ENCODE data around the gene RTN4. TPM values are rescaled to one million over a fixed set of nuclear protein-coding genes. Genes with fewer than 3 reads are reported as not detected.

RTN4 gene
- polyA plus RNA-seq, 1 donor (not counting 4 experiments of a cell fraction or from before 2014, with no cell fraction given), result 406 TPM

- H3K36me3 ChIP-seq (ENCODE audit: control insufficient read depth in 2 of 2, extremely low read depth in 1 of 2, insufficient read depth in 2 of 2, low read length in 2 of 2), result no peaks in the 10 kb centered on the region
- no peaks in the 10 kb centered on the region for H3K79me2 ChIP-seq (ENCODE audit: control insufficient read depth, insufficient read depth, low read length)
- H3K4me1 ChIP-seq (ENCODE audit: control insufficient read depth, extremely low read depth, insufficient read depth, low read length), result peaks cover 10% of the 10 kb centered on the region
- H3K9me1 ChIP-seq (ENCODE audit: control insufficient read depth, extremely low read depth, insufficient read depth, low read length), result no peaks in the 10 kb centered on the region
- no peak overlapping the region for H3K4me3 ChIP-seq (ENCODE audit: control insufficient read depth in 2 of 3, extremely low read depth in 1 of 3, insufficient read depth in 2 of 3, low read depth in 1 of 3, low read length in 3 of 3)
- H3K9me3 ChIP-seq (ENCODE audit: control insufficient read depth, low read depth, low read length), result no peaks in the 10 kb centered on the region
- H2AFZ ChIP-seq (ENCODE audit: control insufficient read depth, low read length), result no peak overlapping the region
- H3K27me3 ChIP-seq (ENCODE audit: control insufficient read depth, extremely low read depth, insufficient read depth, low read length), result no peaks in the 10 kb centered on the region
- H4K20me1 ChIP-seq (ENCODE audit: control insufficient read depth, extremely low read depth, insufficient read depth, low read length), result no peaks in the 10 kb centered on the region
- H3K27ac ChIP-seq (ENCODE audit: control insufficient read depth, insufficient read depth, low read length), result no peak overlapping the region
- FAIRE-seq (no peak), DNase-seq (ENCODE audit: low read depth, low spot score) (no peak)
- no peak overlapping the region for H3K4me2 ChIP-seq (ENCODE audit: control insufficient read depth, extremely low read depth, insufficient read depth, low read depth, low read length)
- dilution Hi-C loops (cut with MboI; ENCODE audit: extremely low pct_ligation_motif_present, low sequenced_read_pairs), result no loop called here
- no peak overlapping the region for H3K9ac ChIP-seq (ENCODE audit: control insufficient read depth, extremely low read depth, insufficient read depth, low read length)
- TF ChIP-seq, protein P1, sequence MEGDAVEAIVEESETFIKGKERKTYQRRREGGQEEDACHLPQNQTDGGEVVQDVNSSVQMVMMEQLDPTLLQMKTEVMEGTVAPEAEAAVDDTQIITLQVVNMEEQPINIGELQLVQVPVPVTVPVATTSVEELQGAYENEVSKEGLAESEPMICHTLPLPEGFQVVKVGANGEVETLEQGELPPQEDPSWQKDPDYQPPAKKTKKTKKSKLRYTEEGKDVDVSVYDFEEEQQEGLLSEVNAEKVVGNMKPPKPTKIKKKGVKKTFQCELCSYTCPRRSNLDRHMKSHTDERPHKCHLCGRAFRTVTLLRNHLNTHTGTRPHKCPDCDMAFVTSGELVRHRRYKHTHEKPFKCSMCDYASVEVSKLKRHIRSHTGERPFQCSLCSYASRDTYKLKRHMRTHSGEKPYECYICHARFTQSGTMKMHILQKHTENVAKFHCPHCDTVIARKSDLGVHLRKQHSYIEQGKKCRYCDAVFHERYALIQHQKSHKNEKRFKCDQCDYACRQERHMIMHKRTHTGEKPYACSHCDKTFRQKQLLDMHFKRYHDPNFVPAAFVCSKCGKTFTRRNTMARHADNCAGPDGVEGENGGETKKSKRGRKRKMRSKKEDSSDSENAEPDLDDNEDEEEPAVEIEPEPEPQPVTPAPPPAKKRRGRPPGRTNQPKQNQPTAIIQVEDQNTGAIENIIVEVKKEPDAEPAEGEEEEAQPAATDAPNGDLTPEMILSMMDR (optimal IDR thresholded peaks at IDR 0.05 in 1 of 3, IDR thresholded peaks at IDR 0.05 in 1 of 3, conservative IDR thresholded peaks at IDR 0.05 in 1 of 3; ENCODE audit: extremely low read depth in 1 of 3, insufficient read depth in 2 of 3, low read length in 3 of 3), result no peak
- no peak for TF ChIP-seq EZH2 (IDR thresholded peaks at IDR 0.05; ENCODE audit: low read length)
Observed at GRCh38 chr2:55088400-55088799, 38.1 kb upstream of the RTN4 start.

- Histone ChIP-seq H3K27ac (ENCODE audit: control insufficient read depth, insufficient read depth, low read length) (no peak overlapping the region), H3K9ac (ENCODE audit: control insufficient read depth, extremely low read depth, insufficient read depth, low read length) (no peak overlapping the region), H3K4me3 (ENCODE audit: control insufficient read depth in 2 of 3, extremely low read depth in 1 of 3, insufficient read depth in 2 of 3, low read depth in 1 of 3, low read length in 3 of 3) (no peak overlapping the region), H3K4me2 (ENCODE audit: control insufficient read depth, extremely low read depth, insufficient read depth, low read depth, low read length) (no peak overlapping the region), H3K79me2 (ENCODE audit: control insufficient read depth, insufficient read depth, low read length) (no peaks in the 10 kb centered on the region), H2AFZ (ENCODE audit: control insufficient read depth, low read length) (no peak overlapping the region), H3K9me3 (ENCODE audit: control insufficient read depth, low read depth, low read length) (no peaks in the 10 kb centered on the region), H3K4me1 (ENCODE audit: control insufficient read depth, extremely low read depth, insufficient read depth, low read length) (peaks cover 8% of the 10 kb centered on the region), H3K9me1 (ENCODE audit: control insufficient read depth, extremely low read depth, insufficient read depth, low read length) (no peaks in the 10 kb centered on the region), H3K27me3 (ENCODE audit: control insufficient read depth, extremely low read depth, insufficient read depth, low read length) (no peaks in the 10 kb centered on the region), H4K20me1 (ENCODE audit: control insufficient read depth, extremely low read depth, insufficient read depth, low read length) (no peaks in the 10 kb centered on the region), H3K36me3 (ENCODE audit: control insufficient read depth in 2 of 2, extremely low read depth in 1 of 2, insufficient read depth in 2 of 2, low read length in 2 of 2) (no peaks in the 10 kb centered on the region)
- DNase-seq (ENCODE audit: low read depth, low spot score), result no peak
- dilution Hi-C loops (cut with MboI; ENCODE audit: extremely low pct_ligation_motif_present, low sequenced_read_pairs), result no loop called here
- TF ChIP-seq, protein P1 (optimal IDR thresholded peaks at IDR 0.05 in 1 of 3, IDR thresholded peaks at IDR 0.05 in 1 of 3, conservative IDR thresholded peaks at IDR 0.05 in 1 of 3; ENCODE audit: extremely low read depth in 1 of 3, insufficient read depth in 2 of 3, low read length in 3 of 3), result no peak
- TF ChIP-seq EZH2 (IDR thresholded peaks at IDR 0.05; ENCODE audit: low read length), result no peak
- FAIRE-seq, result no peak
Observed at GRCh38 chr2:55087936-55088335, 37.7 kb upstream of the RTN4 start.
